Transverse colon (tissue), 4 donors: ENCODE measurements around the gene ENDOV. TPM values are rescaled to one million over a fixed set of nuclear protein-coding genes. Genes with fewer than 3 reads are reported as not detected.

Experiments used
- DNase-seq: peaks from one replicate; pipeline ENCODE4 v3.0.0-alpha.2; 2019
- H3K27ac ChIP-seq, 4 donors: fragments of 200-600 bp; sonication (generic); 2 replicates each; pipeline ENCODE4 v1.5.1; 2016 to 2018; ENCODE audit warnings: inconsistent platforms in 4 of 4
- H3K27me3 ChIP-seq: fragments of 200-600 bp; sonication (generic); 2 replicates; pipeline ENCODE4 v1.5.1; 2017; ENCODE audit warnings: inconsistent platforms
- H3K36me3 ChIP-seq, 4 donors: fragments of 200-600 bp; sonication (generic); 2 replicates each; pipeline ENCODE4 v1.5.1; 2017 to 2019; ENCODE audit warnings: inconsistent platforms in 4 of 4
- H3K4me1 ChIP-seq, 4 donors: fragments of 200-600 bp; sonication (generic); 2 replicates each; pipeline ENCODE4 v1.5.1; 2017 to 2020; ENCODE audit warnings: inconsistent platforms in 4 of 4
- H3K4me3 ChIP-seq, 4 donors: fragments of 200-600 bp; sonication (generic); 1 replicate in 1 of 4; 2 replicates in 3 of 4; pipeline versions ENCODE4 v1.5.1 to v1.6.1; 2017 to 2019; ENCODE audit warnings: inconsistent platforms in 4 of 4
- H3K9me3 ChIP-seq, 2 donors: fragments of 200-600 bp; sonication (generic); 2 replicates each; pipeline ENCODE4 v1.5.1; 2017 to 2019; ENCODE audit warnings: inconsistent platforms in 2 of 2
- EP300 ChIP-seq: sonication (generic); formaldehyde crosslinking; IDR thresholded peaks from one replicate; pipeline ENCODE4 v1.6.1; 2017; ENCODE audit warnings: antibody characterized with exemption, low read depth
- POLR2A ChIP-seq: fragments of 450-650 bp; IDR thresholded peaks from one replicate; pipeline ENCODE4 v1.6.1; 2016; ENCODE audit warnings: antibody characterized with exemption, mild to moderate bottlenecking, moderate library complexity
- POLR2AphosphoS5 ChIP-seq, 3 donors: sonication (generic); formaldehyde crosslinking; IDR thresholded peaks; one replicate each; pipeline ENCODE4 v1.6.1; 2016; ENCODE audit warnings: antibody characterized with exemption in 3 of 3
- WGBS, 2 donors: methylation state at CpG; one replicate each; pipeline ENCODE4 v1.1.5; 2018; ENCODE audit warnings: low coverage in 1 of 2; 5-methylcytosine and 5-hydroxymethylcytosine counted together
- in situ Hi-C, 4 donors: fragments of 200-750 bp; cut with MboI; loops; one replicate each; pipeline versions ENCODE4 v1.15.0 to v1.15.1; 2017; ENCODE audit warnings: low sequenced_read_pairs in 3 of 4, low pct_ligation_motif_present in 1 of 4, low pct_unique_long_range_greater_than_20kb in 1 of 4
- intact Hi-C: fragments of 100-400 bp; cut with DNase I; formaldehyde crosslinking; loops from one replicate; pipeline ENCODE4 v1.15.1; 2023; ENCODE audit warnings: low total_unique reads
- total RNA-seq, 4 donors: library from RNA; depleted of rRNA; stranded (reverse); fragments of >200 nt; gene quantifications; one replicate each; pipeline ENCODE4 v1.1.0, GENCODE V29; 2016
- TF ChIP-seq, protein P1 (sequence below), 5 experiments: fragments of 200-600 bp in 3 of 5; fragments of 450-650 bp in 2 of 5; sonication (generic) in 3 of 5; IDR thresholded peaks; 1 replicate in 2 of 5; 2 replicates in 3 of 5; pipeline ENCODE4 v1.5.1; 2016 to 2017; ENCODE audit warnings: antibody characterized with exemption in 5 of 5, inconsistent platforms in 3 of 5, mild to moderate bottlenecking in 2 of 5, moderate library complexity in 1 of 5

Gene ENDOV
- total RNA-seq, 4 donors from 2014 or later: 14.9 to 26.9 (median 19.9) TPM

GRCh38 chr17:80427366-80428282 lies 12.7 kb downstream of the ENDOV start:
- in situ Hi-C loops (loop anchor here in 2 of 4 donors (5.0 to 25.0 kb wide), 5 partner anchors 145 to 557 kb away; no protein-coding TSS in a partner anchor), intact Hi-C loops (loop anchor here (2.0 to 5.0 kb wide), 3 partner anchors 50 to 553 kb away; partner anchors contain the start of gene NPTX1)
- no peaks in the 10 kb centered on the region for H3K36me3 ChIP-seq
- 86% methylated on average over 24 of the region's 27 CpGs; no CpG with 5 or more reads in 1 of the 2 donors for WGBS, 2 donors
- TF ChIP-seq POLR2A (no peak), POLR2AphosphoS5 (IDR thresholded peaks at IDR 0.05) (no peak), EP300 (no peak)
- TF ChIP-seq, protein P1, sequence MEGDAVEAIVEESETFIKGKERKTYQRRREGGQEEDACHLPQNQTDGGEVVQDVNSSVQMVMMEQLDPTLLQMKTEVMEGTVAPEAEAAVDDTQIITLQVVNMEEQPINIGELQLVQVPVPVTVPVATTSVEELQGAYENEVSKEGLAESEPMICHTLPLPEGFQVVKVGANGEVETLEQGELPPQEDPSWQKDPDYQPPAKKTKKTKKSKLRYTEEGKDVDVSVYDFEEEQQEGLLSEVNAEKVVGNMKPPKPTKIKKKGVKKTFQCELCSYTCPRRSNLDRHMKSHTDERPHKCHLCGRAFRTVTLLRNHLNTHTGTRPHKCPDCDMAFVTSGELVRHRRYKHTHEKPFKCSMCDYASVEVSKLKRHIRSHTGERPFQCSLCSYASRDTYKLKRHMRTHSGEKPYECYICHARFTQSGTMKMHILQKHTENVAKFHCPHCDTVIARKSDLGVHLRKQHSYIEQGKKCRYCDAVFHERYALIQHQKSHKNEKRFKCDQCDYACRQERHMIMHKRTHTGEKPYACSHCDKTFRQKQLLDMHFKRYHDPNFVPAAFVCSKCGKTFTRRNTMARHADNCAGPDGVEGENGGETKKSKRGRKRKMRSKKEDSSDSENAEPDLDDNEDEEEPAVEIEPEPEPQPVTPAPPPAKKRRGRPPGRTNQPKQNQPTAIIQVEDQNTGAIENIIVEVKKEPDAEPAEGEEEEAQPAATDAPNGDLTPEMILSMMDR (IDR thresholded peaks at IDR 0.05): no peak
- H3K4me1 ChIP-seq: peaks cover 0 to 7% (median 0%) of the 10 kb centered on the region in 4 donors
- no peak overlapping the region for H3K4me3 ChIP-seq
- H3K9me3 ChIP-seq: no peaks in the 10 kb centered on the region
- no peak for DNase-seq
- H3K27ac ChIP-seq: no peak overlapping the region
- H3K27me3 ChIP-seq: no peaks in the 10 kb centered on the region

GRCh38 chr17:80428363-80428762 lies 13.4 kb downstream of the ENDOV start:
- in situ Hi-C loops (loop anchor here in 2 of 4 donors (5.0 to 25.0 kb wide), 5 partner anchors 144 to 556 kb away; no protein-coding TSS in a partner anchor), intact Hi-C loops (loop anchor here (5.0 kb wide), 2 partner anchors 49 to 149 kb away; partner anchors contain the start of gene NPTX1)
- Histone ChIP-seq H3K27ac (no peak overlapping the region), H3K4me1 (peaks cover 0 to 7% (median 0%) of the 10 kb centered on the region in 4 donors), H3K27me3 (no peaks in the 10 kb centered on the region), H3K4me3 (no peak overlapping the region), H3K9me3 (no peaks in the 10 kb centered on the region), H3K36me3 (no peaks in the 10 kb centered on the region)
- 87% methylated on average over 10 of the region's 12 CpGs; no CpG with 5 or more reads in 1 of the 2 donors for WGBS, 2 donors
- no peak for DNase-seq
- TF ChIP-seq, protein P1 (IDR thresholded peaks at IDR 0.05): no peak
- TF ChIP-seq EP300 (no peak), POLR2A (no peak)

- Histone ChIP-seq H3K36me3 (no peaks in the 10 kb centered on the region), H3K4me1 (peaks cover 0 to 7% (median 0%) of the 10 kb centered on the region in 4 donors), H3K9me3 (no peaks in the 10 kb centered on the region), H3K27me3 (no peaks in the 10 kb centered on the region), H3K4me3 (no peak overlapping the region), H3K27ac (no peak overlapping the region)
- 87 to 94% methylated on average over 3 to 9 of the region's 11 CpGs for WGBS, 2 donors
- in situ Hi-C loops: loop anchor here in 2 of 4 donors (5.0 to 25.0 kb wide), 5 partner anchors 144 to 556 kb away; no protein-coding TSS in a partner anchor
- no peak for DNase-seq
- intact Hi-C loops: loop anchor here (5.0 kb wide), 2 partner anchors 49 to 149 kb away; partner anchors contain the start of gene NPTX1
- TF ChIP-seq POLR2A (no peak), EP300 (no peak), POLR2AphosphoS5 (IDR thresholded peaks at IDR 0.05) (no peak)
- TF ChIP-seq, protein P1 (IDR thresholded peaks at IDR 0.05): no peak
Measured at GRCh38 chr17:80428796-80429195, 13.8 kb downstream of the ENDOV start.
